HFFc6 (cell line): Measurements from ENCODE around the gene ACTN4. TPM values are rescaled to one million over a fixed set of nuclear protein-coding genes. Genes with fewer than 3 reads are reported as not detected.

ENCODE experiments used
- DNase-seq: peaks from one replicate; pipeline ENCODE4 v3.0.0-alpha.2; 2018
- H3K27ac Mint-ChIP-seq: 2 replicates; pipeline ENCODE4 v1.8.0; 2020; ENCODE audit warnings: mild to moderate bottlenecking, mixed read lengths
- H3K27me3 Mint-ChIP-seq: 2 replicates; pipeline ENCODE4 v1.8.0; 2021; ENCODE audit warnings: mild to moderate bottlenecking, moderate library complexity, mixed read lengths; ENCODE audit not compliant: insufficient read depth
- H3K36me3 Mint-ChIP-seq: 2 replicates; pipeline ENCODE4 v1.8.0; 2021; ENCODE audit warnings: low read depth, mixed read lengths
- H3K4me1 Mint-ChIP-seq: 2 replicates; pipeline ENCODE4 v1.8.0; 2020; ENCODE audit warnings: low read depth, mixed read lengths
- H3K4me3 Mint-ChIP-seq: 2 replicates; pipeline ENCODE4 v1.8.0; 2020; ENCODE audit warnings: mild to moderate bottlenecking, moderate library complexity, mixed read lengths
- H3K9me3 Mint-ChIP-seq: 2 replicates; pipeline ENCODE4 v1.8.0; 2020; ENCODE audit warnings: mild to moderate bottlenecking, mixed read lengths
- CTCF ChIP-seq: fragments of 200-600 bp; sonication (generic); IDR thresholded peaks from 2 replicates; pipeline ENCODE4 v1.5.0; 2021; ENCODE audit warnings: antibody characterized with exemption, mild to moderate bottlenecking
- total RNA-seq, 6 experiments: library from RNA; stranded (reverse); fragmentation: NEBNext Ultra II Directional; extraction: Animal tissue kit (Norgen Biotek cat#: 25700); gene quantifications; 2 replicates in 1 of 6; 3 replicates in 5 of 6; pipeline ENCODE4 v1.2.3, GENCODE V29; 2021

Gene ACTN4
- total RNA-seq, 6 experiments from 2014 or later: 972 to 1,299 (median 1,250) TPM

GRCh38 chr19:38741670-38742069, 94.2 kb downstream of the ACTN4 start:
- Mint-ChIP-seq H3K27ac (no peak overlapping the region), H3K4me3 (no peak overlapping the region), H3K36me3 (no peaks in the 10 kb centered on the region), H3K9me3 (peaks cover 5% of the 10 kb centered on the region; the same call in 1 of the 2 replicates), H3K4me1 (no peaks in the 10 kb centered on the region), H3K27me3 (peaks cover 3% of the 10 kb centered on the region)
- no peak for DNase-seq
- no peak for TF ChIP-seq CTCF

GRCh38 chr19:38742296-38742695, 94.8 kb downstream of the ACTN4 start:
- Mint-ChIP-seq H3K36me3 (no peaks in the 10 kb centered on the region), H3K27me3 (peaks cover 2% of the 10 kb centered on the region), H3K4me3 (no peak overlapping the region), H3K27ac (no peak overlapping the region), H3K9me3 (peaks cover 5% of the 10 kb centered on the region; the same call in 1 of the 2 replicates), H3K4me1 (no peaks in the 10 kb centered on the region)
- no peak for TF ChIP-seq CTCF
- DNase-seq: no peak

- Mint-ChIP-seq H3K27ac (no peak overlapping the region), H3K27me3 (peaks cover 2% of the 10 kb centered on the region), H3K36me3 (no peaks in the 10 kb centered on the region), H3K9me3 (peaks cover 2% of the 10 kb centered on the region; the same call in 1 of the 2 replicates), H3K4me3 (no peak overlapping the region), H3K4me1 (no peaks in the 10 kb centered on the region)
- no peak for TF ChIP-seq CTCF
- no peak for DNase-seq
Measured at GRCh38 chr19:38742906-38743305, 95.5 kb downstream of the ACTN4 start.

GRCh38 chr19:38743394-38744297, 96.2 kb downstream of the ACTN4 start:
- Mint-ChIP-seq H3K36me3 (no peaks in the 10 kb centered on the region), H3K27ac (no peak overlapping the region), H3K9me3 (no peaks in the 10 kb centered on the region), H3K27me3 (peaks cover 2% of the 10 kb centered on the region), H3K4me1 (no peaks in the 10 kb centered on the region), H3K4me3 (no peak overlapping the region)
- no peak for TF ChIP-seq CTCF
- no peak for DNase-seq

- H3K27ac Mint-ChIP-seq: no peak within 1 kb of the TSS
- H3K27me3 Mint-ChIP-seq: peaks cover 2% of the 10 kb centered on the region
- DNase-seq: no peak
- H3K4me3 Mint-ChIP-seq: no peak within 1 kb of the TSS
- no peak for TF ChIP-seq CTCF
- no peaks in the 10 kb centered on the region for H3K9me3 Mint-ChIP-seq
- no peaks in the 10 kb centered on the region for H3K36me3 Mint-ChIP-seq
- H3K4me1 Mint-ChIP-seq: no peaks in the 10 kb centered on the region
Measured at GRCh38 chr19:38744298-38744681, 96.8 kb downstream of the ACTN4 start, which contains the start of gene CAPN12. Gene CAPN12 (minus strand): TSS chr19:38744474. CDS start chr19:38744165, 309 bp downstream.
